ENCODE measurements around the gene MAP2.

The MAP2 gene

GRCh38 chr2:209753020-209753419 is 329.2 kb downstream of the MAP2 start:
- DNase-seq: no peak

- DNase-seq: no peak
Observed at GRCh38 chr2:209757163-209757562, 333.3 kb downstream of the MAP2 start.

GRCh38 chr2:209761566-209761965 is 337.7 kb downstream of the MAP2 start:
- DNase-seq: no peak

GRCh38 chr2:209762563-209762962 is 338.7 kb downstream of the MAP2 start:
- no peak for DNase-seq

GRCh38 chr2:209763106-209763505 is 339.3 kb downstream of the MAP2 start:
- DNase-seq: no peak

- DNase-seq: no peak
Observed at GRCh38 chr2:209766613-209767012, 342.8 kb downstream of the MAP2 start.

GRCh38 chr2:209767316-209767715 is 343.5 kb downstream of the MAP2 start:
- no peak for DNase-seq

- no peak for DNase-seq
Observed at GRCh38 chr2:209768557-209768956, 344.7 kb downstream of the MAP2 start.

GRCh38 chr2:209771474-209772289 is 347.8 kb downstream of the MAP2 start, which contains the start of gene UNC80:
TSS of gene UNC80 (plus strand) at chr2:209771832. CDS start at chr2:209772073, 241 bp downstream.
- no peak for DNase-seq

GRCh38 chr2:209772290-209772685 is 348.4 kb downstream of the MAP2 start:
- no peak for DNase-seq

GRCh38 chr2:209773377-209773776 is 349.5 kb downstream of the MAP2 start:
- no peak for DNase-seq

Measured in Kasumi-1 (cell line).